GM23338 (cell line): ENCODE results near the gene OSGEPL1. TPM values are rescaled to one million over a fixed set of nuclear protein-coding genes. Genes with fewer than 3 reads are reported as not detected.

ENCODE experiments used
- ATAC-seq: fragments of 200-7000 bp; cut with Tn5 transposase; 3 replicates; pipeline ENCODE4 v1.9.1; 2020
- DNase-seq: peaks from one replicate; pipeline ENCODE4 v3.0.0-alpha.2; 2015; ENCODE audit warnings: low spot score
- H2AFZ ChIP-seq: fragments of 200-600 bp; sonication (generic); 2 replicates; pipeline ENCODE4 v1.8.0; 2016; ENCODE audit warnings: antibody characterized with exemption, mild to moderate bottlenecking, moderate library complexity
- H3F3A ChIP-seq: fragments of 200-600 bp; sonication (generic); replicated peaks from 2 replicates; pipeline ENCODE4 v1.8.0; 2017; ENCODE audit warnings: antibody characterized with exemption, mixed run types, low read depth
- H3K27ac ChIP-seq: fragments of 200-600 bp; sonication (generic); 2 replicates; pipeline ENCODE4 v1.6.1; 2016; ENCODE audit warnings: low read depth
- H3K27me3 ChIP-seq: fragments of 200-600 bp; sonication (generic); 2 replicates; pipeline ENCODE4 v1.8.0; 2016; ENCODE audit warnings: mild to moderate bottlenecking, mixed run types, moderate library complexity; ENCODE audit not compliant: insufficient read depth
- H3K36me3 ChIP-seq: fragments of 200-600 bp; sonication (generic); 2 replicates; pipeline ENCODE4 v1.8.0; 2016; ENCODE audit warnings: mild to moderate bottlenecking; ENCODE audit not compliant: insufficient read depth
- H3K4me1 ChIP-seq: fragments of 200-600 bp; sonication (generic); 2 replicates; pipeline ENCODE4 v1.8.0; 2016; ENCODE audit warnings: mild to moderate bottlenecking, moderate library complexity; ENCODE audit not compliant: insufficient read depth
- H3K4me2 ChIP-seq: fragments of 200-600 bp; sonication (generic); 2 replicates; pipeline ENCODE4 v1.7.1; 2017; ENCODE audit warnings: mixed run types
- H3K4me3 ChIP-seq: fragments of 200-600 bp; sonication (generic); 2 replicates; pipeline ENCODE4 v1.6.1; 2016; ENCODE audit warnings: mixed run types
- H3K79me2 ChIP-seq: fragments of 200-600 bp; sonication (generic); replicated peaks from 2 replicates; pipeline ENCODE4 v1.8.0; 2017; ENCODE audit warnings: mild to moderate bottlenecking; ENCODE audit not compliant: insufficient read depth
- H3K9me2 ChIP-seq: fragments of 200-600 bp; sonication (generic); 2 replicates; pipeline ENCODE4 v1.8.0; 2017; ENCODE audit not compliant: insufficient read depth
- H4K20me1 ChIP-seq: fragments of 200-600 bp; sonication (generic); replicated peaks from 2 replicates; pipeline ENCODE4 v1.8.0; 2017; ENCODE audit warnings: mild to moderate bottlenecking; ENCODE audit not compliant: insufficient read depth
- H3K27ac Mint-ChIP-seq: 2 replicates; pipeline ENCODE4 v1.8.0; 2020; ENCODE audit warnings: inconsistent platforms, mild to moderate bottlenecking, moderate library complexity, mixed read lengths
- H3K27me3 Mint-ChIP-seq: 3 replicates; pipeline ENCODE4 v1.8.0; 2022; ENCODE audit warnings: low read depth, mild to moderate bottlenecking, moderate library complexity, mixed read lengths, inconsistent platforms; ENCODE audit not compliant: insufficient read depth, poor library complexity
- H3K36me3 Mint-ChIP-seq: 3 replicates; pipeline ENCODE4 v1.8.0; 2021; ENCODE audit warnings: low read depth, mild to moderate bottlenecking, inconsistent platforms, moderate library complexity, mixed read lengths
- H3K4me1 Mint-ChIP-seq: 3 replicates; pipeline ENCODE4 v1.8.0; 2020; ENCODE audit warnings: mild to moderate bottlenecking, inconsistent platforms, mixed read lengths
- H3K4me3 Mint-ChIP-seq: 3 replicates; pipeline ENCODE4 v1.8.0; 2021; ENCODE audit warnings: moderate library complexity, mild to moderate bottlenecking, inconsistent platforms, mixed read lengths
- H3K9me3 Mint-ChIP-seq: 3 replicates; pipeline ENCODE4 v1.8.0; 2020; ENCODE audit warnings: moderate library complexity, mild to moderate bottlenecking, inconsistent platforms, mixed read lengths
- CREB1 ChIP-seq: fragments of 250-450 bp; sonication (Bioruptor Pico); IDR thresholded peaks from 2 replicates; pipeline ENCODE4 v1.5.0; 2020; ENCODE audit warnings: low read depth, mild to moderate bottlenecking, moderate library complexity
- CTCF ChIP-seq, 2 experiments: fragments of 200-600 bp in 1 of 2; sonication (generic) in 1 of 2; conservative IDR thresholded peaks; 2 replicates each; pipeline versions ENCODE4 v1.5.1 to v1.6.1; 2016 to 2017; ENCODE audit warnings: antibody characterized with exemption in 2 of 2, low read depth in 2 of 2, mild to moderate bottlenecking in 2 of 2, moderate library complexity in 1 of 2
- ETS1 ChIP-seq: IDR thresholded peaks from 2 replicates; pipeline ENCODE4 v1.6.1; 2016; ENCODE audit warnings: antibody characterized with exemption
- EZH2 ChIP-seq: fragments of 200-600 bp; sonication (generic); IDR thresholded peaks from one replicate; pipeline ENCODE4 v1.8.0; 2017; ENCODE audit warnings: antibody characterized with exemption, mild to moderate bottlenecking, low read depth; ENCODE audit not compliant: unreplicated experiment
- EZH2phosphoT487 ChIP-seq: fragments of 200-600 bp; sonication (generic); IDR thresholded peaks from one replicate; pipeline ENCODE4 v1.8.1; 2018; ENCODE audit warnings: antibody characterized with exemption; ENCODE audit not compliant: unreplicated experiment
- JUNB ChIP-seq: IDR thresholded peaks from one replicate; pipeline ENCODE4 v1.6.1; 2016; ENCODE audit warnings: antibody characterized with exemption; ENCODE audit not compliant: unreplicated experiment
- NANOG ChIP-seq: IDR thresholded peaks from 2 replicates; pipeline ENCODE4 v1.6.1; 2016; ENCODE audit warnings: antibody characterized with exemption, borderline replicate concordance
- POLR2AphosphoS5 ChIP-seq: IDR thresholded peaks from 2 replicates; pipeline ENCODE4 v1.6.1; 2016; ENCODE audit warnings: antibody characterized with exemption, low read depth
- REST ChIP-seq: IDR thresholded peaks from one replicate; pipeline ENCODE4 v1.6.1; 2018; ENCODE audit warnings: antibody characterized with exemption; ENCODE audit not compliant: unreplicated experiment
- STAT1 ChIP-seq: IDR thresholded peaks from one replicate; pipeline ENCODE4 v1.6.1; 2016; ENCODE audit warnings: antibody characterized with exemption; ENCODE audit not compliant: unreplicated experiment
- ZNF114 ChIP-seq: fragments of 250-450 bp; sonication (Bioruptor Pico); IDR thresholded peaks from 2 replicates; pipeline ENCODE4 v1.5.0; 2020; ENCODE audit warnings: mild to moderate bottlenecking, moderate library complexity
- ZNF331 ChIP-seq: fragments of 250-450 bp; sonication (Bioruptor Pico); IDR thresholded peaks from 2 replicates; pipeline ENCODE4 v1.5.0; 2020; ENCODE audit warnings: low read depth, mild to moderate bottlenecking, moderate library complexity
- ZNF462 ChIP-seq: fragments of 250-450 bp; sonication (Bioruptor Pico); IDR thresholded peaks from 2 replicates; pipeline ENCODE4 v1.5.0; 2020; ENCODE audit warnings: mild to moderate bottlenecking, moderate library complexity
- long read RNA-seq: library from polyadenylated mRNA; unstranded; transcript quantifications from one replicate; pipeline ENCODE4 v2.0.0, GENCODE V29; 2020; ENCODE audit not compliant: unreplicated experiment
- polyA plus RNA-seq: library from polyadenylated mRNA; unstranded; fragments of >200 nt; fragmentation: Nextera tagmentation; extraction: Ambion mirVana; gene quantifications from 2 replicates; pipeline ENCODE4 v1.2.1, GENCODE V29; 2016
- total RNA-seq: library from RNA; depleted of rRNA; stranded (reverse); fragments of >200 nt; shearing (Covaris generic); gene quantifications from 2 replicates; pipeline ENCODE4 v1.2.3, GENCODE V29; 2014; rRNA removed

OSGEPL1 gene
- total RNA-seq (19.9 and 23.1 TPM in 2 replicates), polyA plus RNA-seq (18.0 and 19.6 TPM in 2 replicates)
- long read RNA-seq, partial matches to known transcripts = 2 of 11 reads
- long read RNA-seq, other reads (novel, unspliced or antisense) = 8 of 11 reads

GRCh38 chr2:189762551-189763298, at the start of gene OSGEPL1:
OSGEPL1 (minus strand) TSS chr2:189762792; CDS start chr2:189761640, 1,152 bp downstream.
- Histone ChIP-seq H3K4me1 (peaks cover 8% of the 10 kb centered on the region; the same call in 1 of the 2 replicates), H2AFZ (peak within 1 kb of the TSS; percentile 98), H3K9me2 (no peaks in the 10 kb centered on the region), H3K4me3 (peak within 1 kb of the TSS; percentile 75), H3K4me2 (peak within 1 kb of the TSS; percentile 86), H3K79me2 (peaks cover 10% of the 10 kb centered on the region; the same call in 1 of the 2 replicates), H3F3A (peaks cover 6% of the 10 kb centered on the region; the same call in 1 of the 2 replicates), H4K20me1 (no peaks in the 10 kb centered on the region), H3K27ac (peak within 1 kb of the TSS; percentile 96), H3K36me3 (peaks cover 3% of the 10 kb centered on the region), H3K27me3 (no peaks in the 10 kb centered on the region)
- Mint-ChIP-seq H3K36me3 (peaks cover 12% of the 10 kb centered on the region), H3K27ac (peak within 1 kb of the TSS; percentile 94), H3K27me3 (peaks cover 2% of the 10 kb centered on the region), H3K4me1 (no peaks in the 10 kb centered on the region), H3K4me3 (peak within 1 kb of the TSS; percentile 85), H3K9me3 (no peaks in the 10 kb centered on the region)
- TF ChIP-seq ZNF114 (CRISPR knock-in tag) (no peak), REST (no peak), ETS1 (peak; percentile 62; the same call in 1 of the 2 replicates), CREB1 (CRISPR knock-in tag) (peak; percentile 95), ZNF331 (no peak), JUNB (no peak), EZH2phosphoT487 (no peak), CTCF (conservative IDR thresholded peaks at IDR 0.05; ENCODE audit: low read depth in 2 of 2) (peak; percentile 65 to 69), STAT1 (no peak), POLR2AphosphoS5 (peak; percentile 67), NANOG (no peak), ZNF462 (no peak), EZH2 (no peak)
- peak; percentile 98 for ATAC-seq
- DNase-seq = peak; percentile 98
